Smooth muscle cell (in vitro differentiated cells): Measurements from ENCODE around the gene LCN6. TPM values are rescaled to one million over a fixed set of nuclear protein-coding genes. Genes with fewer than 3 reads are reported as not detected.

Experiments
- DNase-seq: peaks from one replicate; lab custom pipeline; 2025; ENCODE audit not compliant: unreplicated experiment; lab: John Stamatoyannopoulos, UW
- H2AFZ ChIP-seq: fragments of 200-600 bp; sonication (generic); 2 replicates; pipeline ENCODE4 v1.6.0; 2016; ENCODE audit warnings: antibody characterized with exemption, low read depth, mild to moderate bottlenecking
- H3F3A ChIP-seq: fragments of 200-600 bp; sonication (generic); 2 replicates; pipeline ENCODE4 v1.6.0; 2017; ENCODE audit warnings: antibody characterized with exemption, low read depth
- H3K27ac ChIP-seq: fragments of 200-600 bp; sonication (generic); 2 replicates; pipeline ENCODE4 v1.5.1; 2016; ENCODE audit warnings: low read depth, mild to moderate bottlenecking
- H3K27me3 ChIP-seq: fragments of 200-600 bp; sonication (generic); 2 replicates; pipeline ENCODE4 v1.6.1; 2016; ENCODE audit warnings: low read depth, mild to moderate bottlenecking
- H3K36me3 ChIP-seq: fragments of 200-600 bp; sonication (generic); 2 replicates; pipeline ENCODE4 v1.5.1; 2016; ENCODE audit warnings: low read depth
- H3K4me1 ChIP-seq: fragments of 200-600 bp; sonication (generic); 2 replicates; pipeline ENCODE4 v1.5.1; 2016; ENCODE audit warnings: low read depth
- H3K4me2 ChIP-seq: fragments of 200-600 bp; sonication (generic); 2 replicates; pipeline ENCODE4 v1.6.0; 2016; ENCODE audit warnings: mild to moderate bottlenecking
- H3K4me3 ChIP-seq: fragments of 200-600 bp; sonication (generic); 2 replicates; pipeline ENCODE4 v1.5.1; 2016; ENCODE audit warnings: mild to moderate bottlenecking
- H3K79me2 ChIP-seq: fragments of 200-600 bp; sonication (generic); 2 replicates; pipeline ENCODE4 v1.6.0; 2016; ENCODE audit warnings: low read depth, mild to moderate bottlenecking
- H3K9ac ChIP-seq: fragments of 200-600 bp; sonication (generic); 2 replicates; pipeline ENCODE4 v1.6.0; 2016; ENCODE audit warnings: low read depth
- H3K9me3 ChIP-seq: fragments of 200-600 bp; sonication (generic); replicated peaks from 2 replicates; pipeline ENCODE4 v1.5.1; 2016; ENCODE audit warnings: low read depth
- H4K20me1 ChIP-seq: fragments of 200-600 bp; sonication (generic); 2 replicates; pipeline ENCODE4 v1.6.0; 2016; ENCODE audit warnings: low read depth
- CTCF ChIP-seq: fragments of 200-600 bp; sonication (generic); IDR thresholded peaks from 2 replicates; pipeline ENCODE4 v1.5.1; 2017; ENCODE audit warnings: borderline replicate concordance, mild to moderate bottlenecking, antibody characterized with exemption; ENCODE audit not compliant: insufficient read depth, poor library complexity, severe bottlenecking
- WGBS: methylation state at CpG from one replicate; pipeline ENCODE4 v1.1.7; 2016; ENCODE audit warnings: low lambda C conversion rate; 5-methylcytosine and 5-hydroxymethylcytosine counted together
- polyA plus RNA-seq: library from polyadenylated mRNA; unstranded; fragments of >200 nt; fragmentation: Nextera tagmentation; extraction: Ambion mirVana; gene quantifications from 2 replicates; pipeline ENCODE4 v1.2.1, GENCODE V29; 2016
- total RNA-seq: library from RNA; depleted of rRNA; stranded (reverse); fragments of >200 nt; gene quantifications from 2 replicates; pipeline ENCODE4 v1.2.3, GENCODE V29; 2014

LCN6 gene
- total and polyA plus RNA-seq, 2 experiments from 2014 or later: not detected

- no peak overlapping the region for H3K4me3 ChIP-seq
- 94% methylated on average over 16 of the region's 18 CpGs for WGBS
- H4K20me1 ChIP-seq: no peaks in the 10 kb centered on the region
- DNase-seq: no peak
- H3K79me2 ChIP-seq: no peaks in the 10 kb centered on the region
- H3K36me3 ChIP-seq: no peaks in the 10 kb centered on the region
- no peaks in the 10 kb centered on the region for H3F3A ChIP-seq
- no peak overlapping the region for H3K27ac ChIP-seq
- H3K27me3 ChIP-seq: no peaks in the 10 kb centered on the region
- H2AFZ ChIP-seq: no peak overlapping the region
- TF ChIP-seq CTCF: no peak
- no peaks in the 10 kb centered on the region for H3K9me3 ChIP-seq
- H3K4me1 ChIP-seq: no peaks in the 10 kb centered on the region
- H3K9ac ChIP-seq: no peak overlapping the region
- H3K4me2 ChIP-seq: no peak overlapping the region
These were observed 1.7 kb downstream of the LCN6 start for GRCh38 chr9:136746621-136747020.

- H3K4me1 ChIP-seq: no peaks in the 10 kb centered on the region
- H3K27ac ChIP-seq: no peak overlapping the region
- no peaks in the 10 kb centered on the region for H3K27me3 ChIP-seq
- H4K20me1 ChIP-seq: no peaks in the 10 kb centered on the region
- H3K79me2 ChIP-seq: no peaks in the 10 kb centered on the region
- no peak for TF ChIP-seq CTCF
- DNase-seq: no peak
- no peak overlapping the region for H3K4me3 ChIP-seq
- no peaks in the 10 kb centered on the region for H3K36me3 ChIP-seq
- WGBS: 95% methylated on average over 10 of the region's 22 CpGs
- H3K9me3 ChIP-seq: no peaks in the 10 kb centered on the region
- H3F3A ChIP-seq: no peaks in the 10 kb centered on the region
- no peak overlapping the region for H3K4me2 ChIP-seq
- no peak overlapping the region for H3K9ac ChIP-seq
- no peak overlapping the region for H2AFZ ChIP-seq
These were observed 2.2 kb downstream of the LCN6 start for GRCh38 chr9:136746155-136746490.

- Histone ChIP-seq H3K4me1 (no peaks in the 10 kb centered on the region), H3K9ac (no peak overlapping the region), H3K79me2 (no peaks in the 10 kb centered on the region), H3K4me3 (no peak overlapping the region), H3K9me3 (no peaks in the 10 kb centered on the region), H3F3A (no peaks in the 10 kb centered on the region), H3K27ac (no peak overlapping the region), H3K36me3 (no peaks in the 10 kb centered on the region), H3K27me3 (no peaks in the 10 kb centered on the region), H4K20me1 (no peaks in the 10 kb centered on the region), H2AFZ (no peak overlapping the region), H3K4me2 (no peak overlapping the region)
- TF ChIP-seq CTCF: no peak
- 91% methylated on average over 23 of the region's 23 CpGs for WGBS
- no peak for DNase-seq
These were observed 2.8 kb downstream of the LCN6 start for GRCh38 chr9:136745389-136746154.

- Histone ChIP-seq H3K27me3 (no peaks in the 10 kb centered on the region), H3K36me3 (no peaks in the 10 kb centered on the region), H3K9ac (no peak overlapping the region), H3K79me2 (no peaks in the 10 kb centered on the region), H2AFZ (no peak overlapping the region), H3F3A (no peaks in the 10 kb centered on the region), H4K20me1 (no peaks in the 10 kb centered on the region), H3K4me1 (no peaks in the 10 kb centered on the region), H3K4me2 (no peak overlapping the region), H3K9me3 (no peaks in the 10 kb centered on the region), H3K27ac (no peak overlapping the region), H3K4me3 (no peak overlapping the region)
- TF ChIP-seq CTCF: no peak
- DNase-seq: no peak
- WGBS: 94% methylated on average over 13 of the region's 18 CpGs
These were observed 3.6 kb downstream of the LCN6 start for GRCh38 chr9:136744773-136745172.
